ENCODE data around the gene IQCE.

Gene IQCE

GRCh38 chr7:2646680-2647571, 88.1 kb downstream of the IQCE start:
- no peak overlapping the region for H3K27ac ChIP-seq (ENCODE audit: low read length, poor library complexity, severe bottlenecking)
- no peak overlapping the region for H2BK12ac ChIP-seq (ENCODE audit: low read length in 2 of 2)
- no peak overlapping the region for H3K4me2 ChIP-seq (ENCODE audit: low read length, poor library complexity, severe bottlenecking)
- H3K4ac ChIP-seq (ENCODE audit: low read depth in 1 of 2, low read length in 2 of 2) = no peak overlapping the region
- no peak overlapping the region for H2AFZ ChIP-seq (ENCODE audit: low read depth, low read length)
- H3K14ac ChIP-seq (ENCODE audit: low read length in 2 of 2) = no peak overlapping the region
- H3K4me3 ChIP-seq (ENCODE audit: insufficient read depth in 1 of 2, low read depth in 1 of 2, low read length in 2 of 2) = no peak overlapping the region
- no peak for DNase-seq
- peaks cover 64% of the 10 kb centered on the region for H3K4me1 ChIP-seq (ENCODE audit: control insufficient read depth, insufficient read depth, low read depth, low read length)
- no peak overlapping the region for H2BK120ac ChIP-seq (ENCODE audit: low read depth, low read length)
- no peak overlapping the region for H3K9ac ChIP-seq (ENCODE audit: low read length)
- H3K79me1 ChIP-seq (replicated peaks; ENCODE audit: low read length, poor library complexity, severe bottlenecking) = peaks cover 16% of the 10 kb centered on the region
- H3K18ac ChIP-seq (ENCODE audit: low read depth in 1 of 2, low read length in 2 of 2) = no peak overlapping the region
- no peak overlapping the region for H2AK5ac ChIP-seq (ENCODE audit: low read length, severe bottlenecking)
- no peak overlapping the region for H2BK5ac ChIP-seq (ENCODE audit: low read depth, low read length, poor library complexity, severe bottlenecking)
- H3K27me3 ChIP-seq (ENCODE audit: control insufficient read depth in 1 of 2, insufficient read depth in 1 of 2, low read length in 2 of 2) = no peaks in the 10 kb centered on the region
- peak overlapping the region in 1 of 2 experiments; percentile 23 for H3K23ac ChIP-seq (ENCODE audit: low read length in 2 of 2)
- peak overlapping the region; percentile 35 for H4K8ac ChIP-seq (ENCODE audit: low read length)
- peaks cover 34 to 87% of the 10 kb centered on the region in 2 experiments for H3K36me3 ChIP-seq (ENCODE audit: control insufficient read depth in 1 of 2, insufficient read depth in 2 of 2, low read depth in 1 of 2, low read length in 2 of 2)
- 94% methylated on average over 67 of the region's 73 CpGs for WGBS
- H2BK15ac ChIP-seq (ENCODE audit: low read depth, poor library complexity, severe bottlenecking) = no peak overlapping the region
- peak overlapping the region; percentile 29 for H4K91ac ChIP-seq (ENCODE audit: low read length)
- no peaks in the 10 kb centered on the region for H3K9me3 ChIP-seq (ENCODE audit: control insufficient read depth, low read length)

GRCh38 chr7:2647594-2648172, 88.9 kb downstream of the IQCE start:
- no peak overlapping the region for H2AK5ac ChIP-seq (ENCODE audit: low read length, severe bottlenecking)
- H2BK12ac ChIP-seq (ENCODE audit: low read length in 2 of 2) = no peak overlapping the region
- no peak overlapping the region for H4K8ac ChIP-seq (ENCODE audit: low read length)
- no peak overlapping the region for H2BK15ac ChIP-seq (ENCODE audit: low read depth, poor library complexity, severe bottlenecking)
- 98% methylated on average over 13 of the region's 15 CpGs for WGBS
- peaks cover 64% of the 10 kb centered on the region for H3K4me1 ChIP-seq (ENCODE audit: control insufficient read depth, insufficient read depth, low read depth, low read length)
- H3K14ac ChIP-seq (ENCODE audit: low read length in 2 of 2) = no peak overlapping the region
- H2BK120ac ChIP-seq (ENCODE audit: low read depth, low read length) = no peak overlapping the region
- DNase-seq = no peak
- peak overlapping the region; percentile 29 for H4K91ac ChIP-seq (ENCODE audit: low read length)
- H2AFZ ChIP-seq (ENCODE audit: low read depth, low read length) = no peak overlapping the region
- no peak overlapping the region for H3K27ac ChIP-seq (ENCODE audit: low read length, poor library complexity, severe bottlenecking)
- H3K79me1 ChIP-seq (replicated peaks; ENCODE audit: low read length, poor library complexity, severe bottlenecking) = peaks cover 19% of the 10 kb centered on the region
- no peak overlapping the region for H2BK5ac ChIP-seq (ENCODE audit: low read depth, low read length, poor library complexity, severe bottlenecking)
- H3K9ac ChIP-seq (ENCODE audit: low read length) = no peak overlapping the region
- H3K23ac ChIP-seq (ENCODE audit: low read length in 2 of 2) = no peak overlapping the region
- no peak overlapping the region for H3K18ac ChIP-seq (ENCODE audit: low read depth in 1 of 2, low read length in 2 of 2)
- H3K4me3 ChIP-seq (ENCODE audit: insufficient read depth in 1 of 2, low read depth in 1 of 2, low read length in 2 of 2) = no peak overlapping the region
- no peaks in the 10 kb centered on the region for H3K9me3 ChIP-seq (ENCODE audit: control insufficient read depth, low read length)
- H3K36me3 ChIP-seq (ENCODE audit: control insufficient read depth in 1 of 2, insufficient read depth in 2 of 2, low read depth in 1 of 2, low read length in 2 of 2) = peaks cover 41 to 94% of the 10 kb centered on the region in 2 experiments
- no peak overlapping the region for H3K4me2 ChIP-seq (ENCODE audit: low read length, poor library complexity, severe bottlenecking)
- no peak overlapping the region for H3K4ac ChIP-seq (ENCODE audit: low read depth in 1 of 2, low read length in 2 of 2)
- H3K27me3 ChIP-seq (ENCODE audit: control insufficient read depth in 1 of 2, insufficient read depth in 1 of 2, low read length in 2 of 2) = no peaks in the 10 kb centered on the region

GRCh38 chr7:2649139-2649838, 90.5 kb downstream of the IQCE start:
- Histone ChIP-seq H3K79me1 (replicated peaks; ENCODE audit: low read length, poor library complexity, severe bottlenecking) (peaks cover 19% of the 10 kb centered on the region), H3K9me3 (ENCODE audit: control insufficient read depth, low read length) (no peaks in the 10 kb centered on the region), H3K23ac (ENCODE audit: low read length in 2 of 2) (no peak overlapping the region), H3K4me1 (ENCODE audit: control insufficient read depth, insufficient read depth, low read depth, low read length) (peaks cover 53% of the 10 kb centered on the region), H2BK5ac (ENCODE audit: low read depth, low read length, poor library complexity, severe bottlenecking) (no peak overlapping the region), H3K9ac (ENCODE audit: low read length) (no peak overlapping the region), H3K14ac (ENCODE audit: low read length in 2 of 2) (no peak overlapping the region), H2AK5ac (ENCODE audit: low read length, severe bottlenecking) (no peak overlapping the region), H2BK15ac (ENCODE audit: low read depth, poor library complexity, severe bottlenecking) (no peak overlapping the region), H4K91ac (ENCODE audit: low read length) (no peak overlapping the region), H3K27ac (ENCODE audit: low read length, poor library complexity, severe bottlenecking) (peak overlapping the region; percentile 5), H3K18ac (ENCODE audit: low read depth in 1 of 2, low read length in 2 of 2) (no peak overlapping the region), H2BK12ac (ENCODE audit: low read length in 2 of 2) (no peak overlapping the region), H3K36me3 (ENCODE audit: control insufficient read depth in 1 of 2, insufficient read depth in 2 of 2, low read depth in 1 of 2, low read length in 2 of 2) (peaks cover 50 to 95% of the 10 kb centered on the region in 2 experiments), H4K8ac (ENCODE audit: low read length) (no peak overlapping the region), H2BK120ac (ENCODE audit: low read depth, low read length) (no peak overlapping the region), H3K27me3 (ENCODE audit: control insufficient read depth in 1 of 2, insufficient read depth in 1 of 2, low read length in 2 of 2) (no peaks in the 10 kb centered on the region), H3K4me3 (ENCODE audit: insufficient read depth in 1 of 2, low read depth in 1 of 2, low read length in 2 of 2) (no peak overlapping the region), H3K4me2 (ENCODE audit: low read length, poor library complexity, severe bottlenecking) (no peak overlapping the region), H3K4ac (ENCODE audit: low read depth in 1 of 2, low read length in 2 of 2) (no peak overlapping the region), H2AFZ (ENCODE audit: low read depth, low read length) (no peak overlapping the region)
- WGBS = 93% methylated on average over 18 of the region's 18 CpGs
- DNase-seq = no peak

GRCh38 chr7:2649991-2650390, 91.2 kb downstream of the IQCE start:
- Histone ChIP-seq H3K27me3 (ENCODE audit: control insufficient read depth in 1 of 2, insufficient read depth in 1 of 2, low read length in 2 of 2) (no peaks in the 10 kb centered on the region), H3K4ac (ENCODE audit: low read depth in 1 of 2, low read length in 2 of 2) (no peak overlapping the region), H3K4me3 (ENCODE audit: insufficient read depth in 1 of 2, low read depth in 1 of 2, low read length in 2 of 2) (no peak overlapping the region), H4K91ac (ENCODE audit: low read length) (no peak overlapping the region), H3K27ac (ENCODE audit: low read length, poor library complexity, severe bottlenecking) (no peak overlapping the region), H2AK5ac (ENCODE audit: low read length, severe bottlenecking) (no peak overlapping the region), H2BK12ac (ENCODE audit: low read length in 2 of 2) (no peak overlapping the region), H3K79me1 (replicated peaks; ENCODE audit: low read length, poor library complexity, severe bottlenecking) (peaks cover 21% of the 10 kb centered on the region), H3K9ac (ENCODE audit: low read length) (no peak overlapping the region), H3K4me1 (ENCODE audit: control insufficient read depth, insufficient read depth, low read depth, low read length) (peaks cover 46% of the 10 kb centered on the region), H3K14ac (ENCODE audit: low read length in 2 of 2) (no peak overlapping the region), H4K8ac (ENCODE audit: low read length) (peak overlapping the region; percentile 28), H3K18ac (ENCODE audit: low read depth in 1 of 2, low read length in 2 of 2) (no peak overlapping the region), H2BK5ac (ENCODE audit: low read depth, low read length, poor library complexity, severe bottlenecking) (no peak overlapping the region), H2BK15ac (ENCODE audit: low read depth, poor library complexity, severe bottlenecking) (no peak overlapping the region), H3K23ac (ENCODE audit: low read length in 2 of 2) (no peak overlapping the region), H3K36me3 (ENCODE audit: control insufficient read depth in 1 of 2, insufficient read depth in 2 of 2, low read depth in 1 of 2, low read length in 2 of 2) (peaks cover 53 to 95% of the 10 kb centered on the region in 2 experiments), H2BK120ac (ENCODE audit: low read depth, low read length) (no peak overlapping the region), H3K4me2 (ENCODE audit: low read length, poor library complexity, severe bottlenecking) (no peak overlapping the region), H2AFZ (ENCODE audit: low read depth, low read length) (no peak overlapping the region), H3K9me3 (ENCODE audit: control insufficient read depth, low read length) (no peaks in the 10 kb centered on the region)
- no peak for DNase-seq
- over 99% methylated on average over 11 of the region's 11 CpGs for WGBS
